Stimulated activated CD8-positive, alpha-beta memory T cell treated with anti-CD3 and anti-CD28 coated beads, Interleukin-12 subunit alpha, Interleukin-12 subunit beta, amount 100 ng/mL, for 4 hours (primary cell): Measurements from ENCODE around the gene LRRC8C.

ENCODE experiments used
- DNase-seq: peaks from one replicate; pipeline ENCODE4 v3.0.0-alpha.2; 2020; ENCODE audit warnings: low read depth

Gene LRRC8C

GRCh38 chr1:89671775-89672488, 39.0 kb downstream of the LRRC8C start:
- DNase-seq, result no peak

- no peak for DNase-seq
Observed at GRCh38 chr1:89672489-89673183, 39.7 kb downstream of the LRRC8C start.

- no peak for DNase-seq
Observed at GRCh38 chr1:89673251-89673650, 40.3 kb downstream of the LRRC8C start.

GRCh38 chr1:89675677-89676076, 42.8 kb downstream of the LRRC8C start:
- DNase-seq, result no peak

- no peak for DNase-seq
Observed at GRCh38 chr1:89681045-89681729, 48.3 kb downstream of the LRRC8C start.

GRCh38 chr1:89682611-89683010, 49.7 kb downstream of the LRRC8C start:
- no peak for DNase-seq

- no peak for DNase-seq
Observed at GRCh38 chr1:89685461-89685860, 52.5 kb downstream of the LRRC8C start.

- DNase-seq, result no peak
Observed at GRCh38 chr1:89686520-89686919, 53.6 kb downstream of the LRRC8C start.

- no peak for DNase-seq
Observed at GRCh38 chr1:89687254-89687653, 54.3 kb downstream of the LRRC8C start.

GRCh38 chr1:89688607-89689006, 55.7 kb downstream of the LRRC8C start:
- no peak for DNase-seq

- no peak for DNase-seq
Observed at GRCh38 chr1:89689234-89689633, 56.3 kb downstream of the LRRC8C start.

GRCh38 chr1:89690595-89690994, 57.7 kb downstream of the LRRC8C start:
- DNase-seq, result no peak

GRCh38 chr1:89692601-89693521, 59.9 kb downstream of the LRRC8C start:
- no peak for DNase-seq

GRCh38 chr1:89695847-89696246, 62.9 kb downstream of the LRRC8C start:
- DNase-seq, result no peak

- no peak for DNase-seq
Observed at GRCh38 chr1:89697383-89697782, 64.5 kb downstream of the LRRC8C start.

GRCh38 chr1:89698020-89698560, 65.2 kb downstream of the LRRC8C start:
- no peak for DNase-seq

GRCh38 chr1:89698624-89699023, 65.7 kb downstream of the LRRC8C start:
- DNase-seq, result no peak

GRCh38 chr1:89699451-89699986, 66.6 kb downstream of the LRRC8C start:
- DNase-seq, result no peak

GRCh38 chr1:89701746-89702241, 68.9 kb downstream of the LRRC8C start:
- DNase-seq, result peak; percentile 32

GRCh38 chr1:89702520-89703045, 69.7 kb downstream of the LRRC8C start:
- DNase-seq, result no peak

- DNase-seq, result no peak
Observed at GRCh38 chr1:89703469-89703868, 70.5 kb downstream of the LRRC8C start.
